SKM-1 (cell line): ENCODE measurements around the gene SLC24A5.

Experiments
- DNase-seq: peaks from one replicate; lab custom pipeline; 2025; ENCODE audit not compliant: unreplicated experiment; lab: John Stamatoyannopoulos, UW

Gene SLC24A5

GRCh38 chr15:48109856-48110531 lies 10.8 kb upstream of the SLC24A5 start:
- DNase-seq = no peak

- no peak for DNase-seq
Observed at GRCh38 chr15:48112242-48112641, 8.5 kb upstream of the SLC24A5 start.

- DNase-seq = no peak
Observed at GRCh38 chr15:48119277-48119676, 1.5 kb upstream of the SLC24A5 start.

GRCh38 chr15:48121849-48122248 lies 1.1 kb downstream of the SLC24A5 start:
- DNase-seq = no peak

GRCh38 chr15:48126667-48127355 lies 6.0 kb downstream of the SLC24A5 start:
- DNase-seq = no peak

GRCh38 chr15:48131324-48131723 lies 10.5 kb downstream of the SLC24A5 start:
- no peak for DNase-seq

GRCh38 chr15:48132874-48133273 lies 12.1 kb downstream of the SLC24A5 start:
- no peak for DNase-seq

GRCh38 chr15:48143856-48144255 lies 23.1 kb downstream of the SLC24A5 start:
- DNase-seq = no peak

- DNase-seq = peak; percentile 58
Observed at GRCh38 chr15:48144889-48145288, 24.1 kb downstream of the SLC24A5 start.

GRCh38 chr15:48145923-48146322 lies 25.1 kb downstream of the SLC24A5 start:
- DNase-seq = no peak

GRCh38 chr15:48147358-48147757 lies 26.6 kb downstream of the SLC24A5 start:
- DNase-seq = no peak

GRCh38 chr15:48149858-48150257 lies 29.1 kb downstream of the SLC24A5 start:
- no peak for DNase-seq

GRCh38 chr15:48153526-48153925 lies 32.7 kb downstream of the SLC24A5 start:
- no peak for DNase-seq

- no peak for DNase-seq
Observed at GRCh38 chr15:48168616-48169015, 47.8 kb downstream of the SLC24A5 start.

GRCh38 chr15:48170981-48171380 lies 50.2 kb downstream of the SLC24A5 start:
- DNase-seq = no peak

GRCh38 chr15:48175126-48175525 lies 54.3 kb downstream of the SLC24A5 start:
- DNase-seq = no peak

- no peak for DNase-seq
Observed at GRCh38 chr15:48176112-48176511, 55.3 kb downstream of the SLC24A5 start.

- DNase-seq = no peak
Observed at GRCh38 chr15:48176957-48177356, 56.2 kb downstream of the SLC24A5 start.

GRCh38 chr15:48177383-48177765 lies 56.6 kb downstream of the SLC24A5 start:
- DNase-seq = no peak

GRCh38 chr15:48177766-48178647 lies 57.2 kb downstream of the SLC24A5 start, which contains the start of gene MYEF2:
TSS of gene MYEF2 (minus strand) at chr15:48178295. CDS start at chr15:48178237, 58 bp downstream.
- no peak for DNase-seq

GRCh38 chr15:48178648-48178931 lies 57.8 kb downstream of the SLC24A5 start:
- no peak for DNase-seq

GRCh38 chr15:48182749-48183148 lies 62.0 kb downstream of the SLC24A5 start:
- no peak for DNase-seq
